HCT116 (cell line): ENCODE data around the gene CROT.

Experiments used
- CEBPB ChIP-seq: IDR thresholded peaks from 2 replicates; pipeline ENCODE4 v1.6.1; 2012; ENCODE audit warnings: low read depth
- CTCF ChIP-seq, 3 experiments: fragments of 200-600 bp in 1 of 3; sonication (generic) in 1 of 3; IDR thresholded peaks in 2 of 3; conservative IDR thresholded peaks in 1 of 3; 2 replicates each; pipeline ENCODE4 v1.5.1; 2012 to 2017; ENCODE audit warnings: low read depth in 2 of 3, low read length in 2 of 3, antibody characterized with exemption in 1 of 3, borderline replicate concordance in 1 of 3, control low read depth in 1 of 3, mild to moderate bottlenecking in 1 of 3, mixed read lengths in 1 of 3, mixed run types in 1 of 3, moderate library complexity in 1 of 3; ENCODE audit not compliant: insufficient read depth in 1 of 3
- EZH2phosphoT487 ChIP-seq: fragments of 200-600 bp; IDR thresholded peaks from 2 replicates; pipeline ENCODE4 v1.6.1; 2018; ENCODE audit warnings: antibody characterized with exemption, borderline replicate concordance
- POLR2A ChIP-seq: IDR thresholded peaks from 2 replicates; pipeline ENCODE4 v1.7.0; 2011; ENCODE audit warnings: borderline replicate concordance; ENCODE audit not compliant: insufficient read depth, insufficient read length; ENCODE audit errors: extremely low read depth
- POLR2AphosphoS5 ChIP-seq: IDR thresholded peaks from 2 replicates; pipeline ENCODE4 v1.6.1; 2011; ENCODE audit warnings: mild to moderate bottlenecking, low read depth, low read length, moderate library complexity
- RAD21 ChIP-seq: IDR thresholded peaks from 2 replicates; pipeline ENCODE4 v1.6.1; 2012; ENCODE audit warnings: low read depth, mild to moderate bottlenecking

- TF ChIP-seq CTCF (IDR thresholded peaks at IDR 0.05 in 2 of 3, conservative IDR thresholded peaks at IDR 0.05 in 1 of 3; ENCODE audit: borderline replicate concordance in 1 of 3, insufficient read depth in 1 of 3, low read depth in 2 of 3, low read length in 2 of 3) (no peak), POLR2A (no peak), POLR2AphosphoS5 (no peak), RAD21 (no peak), EZH2phosphoT487 (no peak), CEBPB (no peak)
These were observed 9.3 kb upstream of the CROT start for GRCh38 chr7:87336136-87336535.
